ENCODE data around the gene RASSF7. TPM values are rescaled to one million over a fixed set of nuclear protein-coding genes. Genes with fewer than 3 reads are reported as not detected.

RASSF7 gene
- total and polyA plus RNA-seq, 2 donors (not counting 1 experiment from before 2014, with no cell fraction given): 29.8 to 89.3 TPM

GRCh38 chr11:550021-550745 lies 10.6 kb upstream of the RASSF7 start:
- H3K4me3 ChIP-seq (ENCODE audit: control extremely low read depth in 1 of 5, extremely low read depth in 1 of 5, insufficient read depth in 1 of 5, low read depth in 2 of 5, low read length in 4 of 5): no peak overlapping the region
- Mint-ChIP-seq H3K4me3 (no peak overlapping the region), H3K4me1 (peaks cover 10% of the 10 kb centered on the region), H3K27ac (no peak overlapping the region), H3K9me3 (ENCODE audit: insufficient read depth) (no peaks in the 10 kb centered on the region), H3K27me3 (no peaks in the 10 kb centered on the region)
- DNase-seq (no peak), ATAC-seq (ENCODE audit: low read depth) (no peak)
- TF ChIP-seq EZH2 (IDR thresholded peaks at IDR 0.05; ENCODE audit: borderline replicate concordance, insufficient read depth, low read depth, low read length, poor library complexity, severe bottlenecking): no peak
- no peak for TF ChIP-seq CTCF (IDR thresholded peaks at IDR 0.05)
- peaks cover 8 to 16% of the 10 kb centered on the region in 2 donors for H3K4me1 ChIP-seq (ENCODE audit: control insufficient read depth in 2 of 2, insufficient read depth in 2 of 2, low read length in 2 of 2)
- H2AFZ ChIP-seq (ENCODE audit: insufficient read depth, low read depth, low read length, poor library complexity, severe bottlenecking): no peak overlapping the region
- CTCF ChIA-PET: interaction anchor here (1.0 kb wide), 1 partner anchor 173 kb away, joined by 6 read pairs; no protein-coding TSS in a partner anchor
- POLR2A ChIA-PET: interaction anchor here (0.7 kb wide), 1 partner anchor 183 kb away, joined by 3 read pairs; no protein-coding TSS in a partner anchor
- whole genome bisulfite sequencing (ENCODE audit: insufficient coverage): 98% methylated on average over 25 of the region's 25 CpGs
- intact Hi-C loops (cut with micrococcal nuclease): no loop called here
- peaks cover 0 to 7% of the 10 kb centered on the region in 2 experiments for H3K36me3 ChIP-seq (replicated peaks in 1 of 2; ENCODE audit: control extremely low read depth in 1 of 2, control insufficient read depth in 1 of 2, extremely low read depth in 1 of 2, insufficient read depth in 2 of 2, low read length in 1 of 2)
- H3K27ac ChIP-seq (ENCODE audit: low read length in 2 of 2): no peak overlapping the region
- peaks cover 11% of the 10 kb centered on the region for H4K20me1 ChIP-seq (ENCODE audit: control insufficient read depth, insufficient read depth, low read length, poor library complexity, severe bottlenecking)
- H3K79me2 ChIP-seq (ENCODE audit: control insufficient read depth, insufficient read depth, low read length): no peaks in the 10 kb centered on the region
- no peaks in the 10 kb centered on the region for H3K9me3 ChIP-seq (ENCODE audit: control extremely low read depth in 1 of 3, control insufficient read depth in 2 of 3, insufficient read depth in 1 of 3, low read length in 2 of 3)
- peaks cover 0 to 4% (median 2%) of the 10 kb centered on the region in 4 experiments for H3K27me3 ChIP-seq (replicated peaks in 1 of 4; ENCODE audit: control extremely low read depth in 1 of 4, control insufficient read depth in 3 of 4, insufficient read depth in 4 of 4, low read length in 3 of 4)
- H3K4me2 ChIP-seq (replicated peaks; ENCODE audit: low read depth, low read length, poor library complexity, severe bottlenecking): no peak overlapping the region
- no peak overlapping the region for H3K9ac ChIP-seq (ENCODE audit: low read length)

- no peaks in the 10 kb centered on the region for H3K27me3 Mint-ChIP-seq
- H3K36me3 ChIP-seq (replicated peaks in 1 of 2; ENCODE audit: control extremely low read depth in 1 of 2, control insufficient read depth in 1 of 2, extremely low read depth in 1 of 2, insufficient read depth in 2 of 2, low read length in 1 of 2): peaks cover 0 to 7% of the 10 kb centered on the region in 2 experiments
- H3K27ac ChIP-seq (ENCODE audit: low read length in 2 of 2): no peak overlapping the region
- no peak overlapping the region for H3K27ac Mint-ChIP-seq
- H2AFZ ChIP-seq (ENCODE audit: insufficient read depth, low read depth, low read length, poor library complexity, severe bottlenecking): no peak overlapping the region
- ATAC-seq (ENCODE audit: low read depth) (no peak), DNase-seq (no peak)
- 87% methylated on average over 3 of the region's 5 CpGs for WGBS (ENCODE audit: insufficient coverage)
- no peaks in the 10 kb centered on the region for H3K9me3 Mint-ChIP-seq (ENCODE audit: insufficient read depth)
- no peaks in the 10 kb centered on the region for H3K9me3 ChIP-seq (ENCODE audit: control extremely low read depth in 1 of 3, control insufficient read depth in 2 of 3, insufficient read depth in 1 of 3, low read length in 2 of 3)
- no peaks in the 10 kb centered on the region for H3K79me2 ChIP-seq (ENCODE audit: control insufficient read depth, insufficient read depth, low read length)
- intact Hi-C loops (cut with micrococcal nuclease): no loop called here
- TF ChIP-seq CTCF (IDR thresholded peaks at IDR 0.05) (no peak), EZH2 (IDR thresholded peaks at IDR 0.05; ENCODE audit: borderline replicate concordance, insufficient read depth, low read depth, low read length, poor library complexity, severe bottlenecking) (no peak)
- H3K4me1 ChIP-seq (ENCODE audit: control insufficient read depth in 2 of 2, insufficient read depth in 2 of 2, low read length in 2 of 2): peaks cover 8 to 16% of the 10 kb centered on the region in 2 donors
- H3K4me2 ChIP-seq (replicated peaks; ENCODE audit: low read depth, low read length, poor library complexity, severe bottlenecking): no peak overlapping the region
- ChIA-PET CTCF (interaction anchor here (0.5 to 1.0 kb wide), 2 partner anchors 173 to 346 kb away, joined by 3 to 6 read pairs; no protein-coding TSS in a partner anchor), POLR2A (interaction anchor here (0.7 kb wide), 1 partner anchor 183 kb away, joined by 3 read pairs; no protein-coding TSS in a partner anchor)
- H3K4me1 Mint-ChIP-seq: peaks cover 10% of the 10 kb centered on the region
- H3K4me3 ChIP-seq (ENCODE audit: control extremely low read depth in 1 of 5, extremely low read depth in 1 of 5, insufficient read depth in 1 of 5, low read depth in 2 of 5, low read length in 4 of 5): no peak overlapping the region
- no peak overlapping the region for H3K4me3 Mint-ChIP-seq
- no peak overlapping the region for H3K9ac ChIP-seq (ENCODE audit: low read length)
- H3K27me3 ChIP-seq (replicated peaks in 1 of 4; ENCODE audit: control extremely low read depth in 1 of 4, control insufficient read depth in 3 of 4, insufficient read depth in 4 of 4, low read length in 3 of 4): peaks cover 0 to 4% (median 2%) of the 10 kb centered on the region in 4 experiments
- H4K20me1 ChIP-seq (ENCODE audit: control insufficient read depth, insufficient read depth, low read length, poor library complexity, severe bottlenecking): peaks cover 11% of the 10 kb centered on the region
These were observed 10.1 kb upstream of the RASSF7 start for GRCh38 chr11:550746-551085.

Data from B cell (primary cell).